CD4-positive, alpha-beta T cell treated with Interleukin-4 for 1 hour (primary cell): ENCODE results near the gene CNGA2.
"Not testable (repeated sequence)": the region's sequence is repeated elsewhere in the genome, so short reads cannot be mapped to it uniquely, and the experiment has no call there.

ENCODE experiments used
- DNase-seq, 2 donors: peaks; one replicate each; pipeline ENCODE4 v3.0.0-alpha.2; 2020 to 2022

CNGA2 gene

GRCh38 chrX:151734446-151734845, at the start of gene CNGA2:
Gene CNGA2 (plus strand): TSS chrX:151734746. CDS start chrX:151738484, 3,738 bp downstream.
- no peak for DNase-seq

GRCh38 chrX:151687635-151688034, 46.9 kb upstream of the CNGA2 start:
- no peak for DNase-seq

- no peak for DNase-seq
Measured at GRCh38 chrX:151688695-151689094, 45.9 kb upstream of the CNGA2 start.

- no peak for DNase-seq
Measured at GRCh38 chrX:151692825-151693224, 41.7 kb upstream of the CNGA2 start.

- no peak for DNase-seq
Measured at GRCh38 chrX:151694121-151694520, 40.4 kb upstream of the CNGA2 start.

- no peak for DNase-seq
Measured at GRCh38 chrX:151694661-151695582, 39.6 kb upstream of the CNGA2 start, which contains the start of gene PRRG3. Gene PRRG3 (plus strand): TSS chrX:151695458. CDS start chrX:151698815, 3,357 bp downstream.

- DNase-seq: no peak
Measured at GRCh38 chrX:151695583-151696340, 38.8 kb upstream of the CNGA2 start.

GRCh38 chrX:151697082-151697481, 37.5 kb upstream of the CNGA2 start:
- DNase-seq: not testable (repeated sequence)

GRCh38 chrX:151697522-151697921, 37.0 kb upstream of the CNGA2 start:
- no peak for DNase-seq

GRCh38 chrX:151698485-151698884, 36.1 kb upstream of the CNGA2 start:
- DNase-seq: no peak

GRCh38 chrX:151699746-151700145, 34.8 kb upstream of the CNGA2 start:
- DNase-seq: no peak

- no peak for DNase-seq
Measured at GRCh38 chrX:151700581-151700980, 34.0 kb upstream of the CNGA2 start.

GRCh38 chrX:151701071-151701470, 33.5 kb upstream of the CNGA2 start:
- no peak for DNase-seq

GRCh38 chrX:151701531-151701930, 33.0 kb upstream of the CNGA2 start:
- no peak for DNase-seq

- no peak for DNase-seq
Measured at GRCh38 chrX:151702026-151702714, 32.4 kb upstream of the CNGA2 start.

- DNase-seq: no peak
Measured at GRCh38 chrX:151702741-151703340, 31.7 kb upstream of the CNGA2 start.

GRCh38 chrX:151703487-151703886, 31.1 kb upstream of the CNGA2 start:
- DNase-seq: no peak

- no peak for DNase-seq
Measured at GRCh38 chrX:151704041-151704663, 30.4 kb upstream of the CNGA2 start.

GRCh38 chrX:151708821-151709220, 25.7 kb upstream of the CNGA2 start:
- DNase-seq: no peak

- no peak for DNase-seq
Measured at GRCh38 chrX:151710457-151710856, 24.1 kb upstream of the CNGA2 start.

GRCh38 chrX:151711154-151711553, 23.4 kb upstream of the CNGA2 start:
- no peak for DNase-seq

GRCh38 chrX:151711787-151712186, 22.8 kb upstream of the CNGA2 start:
- no peak for DNase-seq
